NCI-H2107 (cell line): Measurements from ENCODE around the gene GFPT1.
A peak's percentile ranks its signal among the peaks of the same experiment; 100 is the strongest.
"Not testable (repeated sequence)": the region's sequence is repeated elsewhere in the genome, so short reads cannot be mapped to it uniquely, and the experiment has no call there.

Experiments
- DNase-seq: peaks from one replicate; lab custom pipeline; 2025; lab: John Stamatoyannopoulos, UW

Gene GFPT1

GRCh38 chr2:69386789-69387734, at the start of gene GFPT1:
Gene GFPT1, minus strand, starts transcription at chr2:69387227. Its CDS starts 156 bp downstream, at chr2:69387071.
- peak; percentile 81 for DNase-seq

- no peak for DNase-seq
Observed at GRCh38 chr2:69436596-69436937, 49.5 kb upstream of the GFPT1 start.

- no peak for DNase-seq
Observed at GRCh38 chr2:69434753-69435152, 47.7 kb upstream of the GFPT1 start.

GRCh38 chr2:69429491-69430183, 42.6 kb upstream of the GFPT1 start:
- DNase-seq: no peak

GRCh38 chr2:69428981-69429380, 42.0 kb upstream of the GFPT1 start:
- DNase-seq: no peak

- DNase-seq: no peak
Observed at GRCh38 chr2:69424419-69424818, 37.4 kb upstream of the GFPT1 start.

- no peak for DNase-seq
Observed at GRCh38 chr2:69422198-69422597, 35.2 kb upstream of the GFPT1 start.

GRCh38 chr2:69419111-69419510, 32.1 kb upstream of the GFPT1 start:
- DNase-seq: not testable (repeated sequence)

- DNase-seq: no peak
Observed at GRCh38 chr2:69416147-69416546, 29.1 kb upstream of the GFPT1 start.

GRCh38 chr2:69411120-69411519, 24.1 kb upstream of the GFPT1 start:
- no peak for DNase-seq

- DNase-seq: no peak
Observed at GRCh38 chr2:69405306-69405705, 18.3 kb upstream of the GFPT1 start.

GRCh38 chr2:69400121-69400520, 13.1 kb upstream of the GFPT1 start:
- no peak for DNase-seq

- no peak for DNase-seq
Observed at GRCh38 chr2:69397234-69397633, 10.2 kb upstream of the GFPT1 start.

- DNase-seq: no peak
Observed at GRCh38 chr2:69395866-69396265, 8.8 kb upstream of the GFPT1 start.

- no peak for DNase-seq
Observed at GRCh38 chr2:69393963-69394362, 6.9 kb upstream of the GFPT1 start.

GRCh38 chr2:69390471-69390870, 3.4 kb upstream of the GFPT1 start:
- DNase-seq: no peak

GRCh38 chr2:69390001-69390400, 3.0 kb upstream of the GFPT1 start:
- no peak for DNase-seq

GRCh38 chr2:69389271-69389670, 2.2 kb upstream of the GFPT1 start:
- DNase-seq: no peak

GRCh38 chr2:69387770-69388481, 899 bp upstream of the GFPT1 start:
- no peak for DNase-seq

- DNase-seq: no peak
Observed at GRCh38 chr2:69386360-69386759, 667 bp downstream of the GFPT1 start.

- DNase-seq: no peak
Observed at GRCh38 chr2:69385443-69386151, 1.4 kb downstream of the GFPT1 start.

GRCh38 chr2:69384618-69385081, 2.4 kb downstream of the GFPT1 start:
- DNase-seq: no peak
